ENCODE results near the gene NDUFB2. TPM values are rescaled to one million over a fixed set of nuclear protein-coding genes. Genes with fewer than 3 reads are reported as not detected.
A peak's percentile ranks its signal among the peaks of the same experiment; 100 is the strongest.
"Not testable (repeated sequence)": the region's sequence is repeated elsewhere in the genome, so short reads cannot be mapped to it uniquely, and the experiment has no call there.

The NDUFB2 gene
- total RNA-seq, 1 experiment from 2014 or later = 337 TPM

- DNase-seq (ENCODE audit: low read depth) = no peak
- in situ Hi-C loops (cut with HindIII; ENCODE audit: low pct_unique_long_range_greater_than_20kb, low sequenced_read_pairs) = no loop called here
Observed at GRCh38 chr7:140714331-140715040, 18.0 kb downstream of the NDUFB2 start.

DNA sequence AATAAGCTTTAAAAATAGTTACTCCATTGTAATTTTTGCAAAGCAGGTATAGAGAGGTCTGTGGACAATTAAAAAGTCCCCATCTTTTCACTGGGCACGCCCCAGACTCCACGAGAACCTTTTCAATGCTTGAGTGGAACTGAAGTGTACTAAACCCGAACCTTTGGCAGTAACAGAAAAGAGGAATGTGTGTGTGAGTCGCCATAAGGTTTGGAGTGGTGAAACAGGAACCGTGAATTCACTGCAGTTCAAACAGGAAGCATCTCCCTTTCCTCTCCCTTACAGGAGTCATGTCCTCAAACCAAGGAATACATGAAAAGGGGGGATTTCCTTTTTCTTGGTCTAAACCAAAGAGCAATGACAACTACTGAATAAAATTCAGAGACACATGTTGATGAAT is 23.2 kb downstream of the NDUFB2 start:
- DNase-seq (ENCODE audit: low read depth) = no peak
- in situ Hi-C loops (cut with HindIII; ENCODE audit: low pct_unique_long_range_greater_than_20kb, low sequenced_read_pairs) = no loop called here

GRCh38 chr7:140722254-140722653 is 25.7 kb downstream of the NDUFB2 start:
- peak; percentile 51 for DNase-seq (ENCODE audit: low read depth)
- in situ Hi-C loops (cut with HindIII; ENCODE audit: low pct_unique_long_range_greater_than_20kb, low sequenced_read_pairs) = no loop called here

DNA sequence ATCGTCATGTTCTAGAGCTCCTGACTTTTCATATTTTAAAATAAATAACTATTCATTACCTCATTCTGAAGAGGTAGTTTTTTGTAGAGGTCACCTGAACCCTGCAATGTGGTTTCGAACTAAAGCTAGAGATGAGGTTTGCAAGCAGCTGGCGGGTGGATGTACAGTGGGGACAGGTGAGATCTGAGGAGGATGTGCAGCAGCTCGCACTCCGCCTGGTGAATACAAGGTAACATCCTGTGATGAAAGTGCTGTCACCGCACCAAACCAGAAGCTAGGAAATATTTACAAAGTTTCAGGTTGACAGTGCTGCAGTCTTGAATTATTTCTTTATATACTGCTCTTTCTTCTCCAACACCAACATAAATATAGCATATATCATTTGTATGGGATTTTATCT is 26.5 kb downstream of the NDUFB2 start:
- no peak for DNase-seq (ENCODE audit: low read depth)
- in situ Hi-C loops (cut with HindIII; ENCODE audit: low pct_unique_long_range_greater_than_20kb, low sequenced_read_pairs) = no loop called here

DNA sequence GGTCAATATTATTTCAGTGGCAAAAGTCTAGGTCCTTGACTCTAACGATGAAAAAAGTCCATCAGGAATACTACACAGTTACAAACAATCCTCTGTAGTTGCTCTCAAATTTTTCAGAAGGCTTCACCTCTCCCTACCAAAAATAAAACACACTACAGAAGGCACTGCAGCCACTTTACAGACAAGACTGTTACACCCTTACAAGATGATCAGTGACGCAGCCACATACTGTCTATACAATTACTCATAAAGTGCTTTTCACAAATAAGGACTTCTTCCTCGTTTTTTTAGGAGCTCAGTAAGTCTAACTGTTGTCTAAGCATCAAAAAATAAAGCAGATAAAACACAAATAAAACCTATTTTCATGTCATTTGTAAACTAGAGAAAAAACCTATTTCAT is 27.1 kb downstream of the NDUFB2 start:
- in situ Hi-C loops (cut with HindIII; ENCODE audit: low pct_unique_long_range_greater_than_20kb, low sequenced_read_pairs) = no loop called here
- DNase-seq (ENCODE audit: low read depth) = no peak

GRCh38 chr7:140724706-140725105 is 28.2 kb downstream of the NDUFB2 start:
- in situ Hi-C loops (cut with HindIII; ENCODE audit: low pct_unique_long_range_greater_than_20kb, low sequenced_read_pairs) = no loop called here
- DNase-seq (ENCODE audit: low read depth) = no peak

GRCh38 chr7:140726281-140726680 is 29.8 kb downstream of the NDUFB2 start:
- in situ Hi-C loops (cut with HindIII; ENCODE audit: low pct_unique_long_range_greater_than_20kb, low sequenced_read_pairs) = no loop called here
- DNase-seq (ENCODE audit: low read depth) = peak; percentile 39

GRCh38 chr7:140732416-140732815 is 35.9 kb downstream of the NDUFB2 start:
- no peak for DNase-seq (ENCODE audit: low read depth)
- in situ Hi-C loops (cut with HindIII; ENCODE audit: low pct_unique_long_range_greater_than_20kb, low sequenced_read_pairs) = no loop called here

DNA sequence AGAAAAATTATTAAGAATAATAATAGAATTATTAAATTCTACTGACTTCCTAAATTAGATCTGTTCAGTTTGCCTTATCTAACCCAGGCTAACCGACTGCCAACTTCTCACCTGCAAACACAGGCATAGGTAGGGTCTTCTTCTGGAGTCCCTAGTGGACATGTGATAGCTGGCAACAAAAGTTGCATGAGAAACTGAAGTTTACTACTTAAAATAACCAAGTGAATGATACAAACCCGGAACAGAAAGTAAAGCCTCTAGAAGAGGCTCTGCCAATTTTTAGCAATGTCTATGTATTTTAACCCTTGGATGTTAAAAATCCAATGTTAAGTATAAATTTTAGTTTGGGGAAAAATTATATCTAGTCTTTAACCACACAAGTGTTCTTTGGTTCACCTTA is 37.6 kb downstream of the NDUFB2 start:
- no peak for DNase-seq (ENCODE audit: low read depth)
- in situ Hi-C loops (cut with HindIII; ENCODE audit: low pct_unique_long_range_greater_than_20kb, low sequenced_read_pairs) = no loop called here

DNA sequence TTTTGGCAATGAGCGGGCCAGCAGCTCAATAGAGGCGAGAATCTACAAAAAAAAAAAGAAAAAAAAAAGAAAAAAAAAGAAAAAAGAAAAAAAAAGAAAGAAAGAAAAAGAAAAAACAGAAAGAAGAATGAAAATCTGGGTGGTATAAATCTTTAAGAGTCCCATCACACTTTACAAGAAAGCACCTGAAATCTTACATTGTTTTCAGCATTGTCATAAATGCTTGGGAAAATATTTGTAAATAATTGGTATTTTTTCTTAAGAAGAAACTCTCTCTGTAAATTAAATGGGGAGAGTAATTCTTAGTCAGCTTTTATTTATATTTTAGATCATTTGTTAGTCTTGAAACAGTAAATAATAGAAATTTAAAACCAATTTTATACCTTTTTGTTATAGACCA is 38.2 kb downstream of the NDUFB2 start:
- in situ Hi-C loops (cut with HindIII; ENCODE audit: low pct_unique_long_range_greater_than_20kb, low sequenced_read_pairs) = no loop called here
- no peak for DNase-seq (ENCODE audit: low read depth)

DNA sequence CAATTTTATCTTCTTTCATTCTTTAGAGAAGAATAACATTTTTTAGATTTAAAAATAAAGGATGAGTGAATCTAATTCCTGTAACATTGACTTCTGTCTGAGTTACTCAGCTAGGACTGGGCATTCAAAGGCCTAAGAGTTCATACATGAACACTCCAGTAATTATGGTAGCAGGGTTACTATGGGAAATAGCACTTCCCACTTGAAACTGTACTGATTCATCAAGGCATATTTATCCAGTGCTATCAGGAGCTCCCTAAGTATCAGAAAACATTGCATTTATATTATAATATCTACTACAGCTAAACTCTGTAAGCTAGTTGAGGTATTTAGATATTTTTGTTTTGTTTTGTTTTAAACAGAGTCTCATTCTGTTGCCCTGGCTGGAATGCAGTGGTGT is 41.8 kb downstream of the NDUFB2 start:
- in situ Hi-C loops (cut with HindIII; ENCODE audit: low pct_unique_long_range_greater_than_20kb, low sequenced_read_pairs) = no loop called here
- no peak for DNase-seq (ENCODE audit: low read depth)

GRCh38 chr7:140743255-140743654 is 46.7 kb downstream of the NDUFB2 start:
- in situ Hi-C loops (cut with HindIII; ENCODE audit: low pct_unique_long_range_greater_than_20kb, low sequenced_read_pairs); DNase-seq (ENCODE audit: low read depth): not testable (repeated sequence)

DNA sequence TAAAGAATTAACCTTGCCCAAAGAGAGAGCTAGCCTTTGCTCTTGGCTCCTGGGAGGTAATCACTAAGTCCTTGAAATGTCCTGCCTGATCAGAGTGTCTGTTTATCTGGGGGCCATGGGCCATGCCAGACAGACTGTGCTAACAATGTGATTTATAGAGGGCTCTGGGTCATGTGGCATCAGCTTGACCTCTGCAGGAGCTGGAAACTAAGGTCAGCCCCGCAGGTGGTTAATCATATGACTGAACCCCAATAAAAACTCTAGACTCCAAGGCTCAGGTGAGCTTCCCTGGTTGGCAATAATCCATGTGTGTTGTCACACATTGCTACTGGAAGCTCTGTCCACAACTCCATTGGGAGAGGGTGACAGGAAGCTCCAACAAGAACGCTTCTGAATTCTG is 47.5 kb downstream of the NDUFB2 start:
- in situ Hi-C loops (cut with HindIII; ENCODE audit: low pct_unique_long_range_greater_than_20kb, low sequenced_read_pairs) = no loop called here
- DNase-seq (ENCODE audit: low read depth) = no peak

DNA sequence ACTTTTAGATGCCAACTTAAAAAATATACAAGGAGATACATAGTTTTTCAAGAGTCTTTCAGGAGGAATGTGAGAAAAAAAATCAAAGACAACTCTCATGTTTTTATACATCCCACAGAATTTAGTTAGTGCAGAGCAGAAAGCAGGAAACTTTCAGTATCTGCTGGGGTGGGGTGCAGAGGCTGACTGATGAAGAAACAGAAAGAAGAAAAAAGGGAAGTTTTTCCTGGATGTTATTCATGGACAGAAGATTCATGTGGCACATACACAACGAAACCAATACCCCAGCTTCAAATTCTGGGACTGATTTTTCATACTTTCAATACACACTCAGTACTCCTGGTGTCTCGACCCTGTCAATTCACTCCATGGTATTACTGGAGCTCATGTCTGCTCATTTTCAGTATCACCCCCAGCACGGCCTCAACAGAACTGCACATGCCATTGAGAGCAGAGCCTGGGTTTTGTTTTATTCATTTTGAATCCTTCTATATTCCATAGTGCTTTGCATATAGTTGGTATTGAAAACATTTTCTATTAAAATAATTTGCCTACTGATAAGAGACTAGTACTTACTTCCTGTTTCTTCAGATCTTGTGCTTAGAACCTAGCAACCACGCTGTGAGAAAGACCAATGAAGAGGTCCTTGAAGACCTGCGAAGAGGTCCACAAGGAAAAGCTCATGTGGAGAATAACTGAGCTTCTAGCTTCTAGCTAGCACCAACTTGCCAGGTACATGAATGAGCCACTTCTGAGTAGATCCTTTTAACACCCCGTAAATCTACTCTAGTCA is 49.0 kb downstream of the NDUFB2 start:
- in situ Hi-C loops (cut with HindIII; ENCODE audit: low pct_unique_long_range_greater_than_20kb, low sequenced_read_pairs) = no loop called here
- no peak for DNase-seq (ENCODE audit: low read depth)

DNA sequence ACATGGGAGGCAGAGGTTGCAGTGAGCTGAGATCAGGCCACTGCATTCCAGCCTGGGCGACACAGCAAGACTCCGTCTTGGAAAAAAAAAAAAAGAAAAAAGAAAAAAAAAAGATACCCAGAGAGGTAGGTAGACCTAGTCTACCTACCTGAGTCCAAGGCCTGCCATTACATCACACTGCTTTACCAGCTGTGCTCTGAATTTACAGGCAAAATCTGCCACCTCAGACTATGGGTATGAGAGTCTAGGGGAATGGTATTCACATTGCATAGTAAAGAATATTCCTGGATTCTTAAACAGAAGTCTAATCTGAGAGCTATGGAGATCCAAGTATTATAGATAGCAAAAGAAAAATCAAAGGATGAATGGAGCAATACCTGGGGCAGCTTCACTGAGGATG is 50.2 kb downstream of the NDUFB2 start:
- DNase-seq (ENCODE audit: low read depth) = no peak

DNA sequence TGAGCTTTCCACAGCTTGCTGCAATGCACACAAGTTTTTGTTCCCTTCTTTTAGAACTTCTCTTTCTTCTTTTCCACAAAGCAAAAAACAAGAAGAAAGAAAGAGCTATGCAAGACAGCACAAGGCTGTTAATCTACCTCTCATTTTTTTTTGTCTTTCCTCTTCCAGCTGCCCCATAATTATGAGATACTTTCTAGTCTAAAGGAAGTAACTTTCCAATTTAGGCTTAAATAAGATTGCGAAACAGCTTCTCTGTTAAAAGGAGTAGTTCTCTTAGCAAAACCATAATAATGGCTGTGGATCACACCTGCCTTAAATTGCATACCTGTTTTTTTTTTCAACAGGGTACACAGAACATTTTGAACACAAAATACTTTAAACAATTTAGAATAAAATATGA is 56.0 kb downstream of the NDUFB2 start:
- in situ Hi-C loops (cut with HindIII; ENCODE audit: low pct_unique_long_range_greater_than_20kb, low sequenced_read_pairs) = no loop called here
- DNase-seq (ENCODE audit: low read depth) = no peak

More for the DNA sequence above, 50.2 kb downstream of the NDUFB2 start:
- in situ Hi-C loops (cut with HindIII; ENCODE audit: low pct_unique_long_range_greater_than_20kb, low sequenced_read_pairs) = no loop called here

- in situ Hi-C loops (cut with HindIII; ENCODE audit: low pct_unique_long_range_greater_than_20kb, low sequenced_read_pairs) = no loop called here
- DNase-seq (ENCODE audit: low read depth) = no peak
Observed at GRCh38 chr7:140754506-140754905, 58.0 kb downstream of the NDUFB2 start.
